Ovary (tissue), 9 donors: Measurements from ENCODE around the gene ING4. TPM values are rescaled to one million over a fixed set of nuclear protein-coding genes. Genes with fewer than 3 reads are reported as not detected.

Experiments used
- DNase-seq, 5 donors: peaks; one replicate each; pipeline ENCODE4 v3.0.0-alpha.2; 2019 to 2020
- H3K27ac ChIP-seq, 2 donors: fragments of 200-600 bp; one replicate each; pipeline versions ENCODE4 v1.5.1 to v1.8.0; 2019 to 2022
- H3K27me3 ChIP-seq: fragments of 200-600 bp; one replicate; pipeline ENCODE4 v1.8.0; 2022
- H3K36me3 ChIP-seq: fragments of 200-600 bp; sonication (generic); one replicate; pipeline ENCODE4 v1.5.1; 2019
- H3K4me1 ChIP-seq: one replicate; pipeline ENCODE4 v1.8.1; 2013; ENCODE audit warnings: mild to moderate bottlenecking, moderate library complexity; ENCODE audit not compliant: insufficient read depth
- H3K4me3 ChIP-seq: fragments of 200-600 bp; sonication (generic); one replicate; pipeline ENCODE4 v1.5.1; 2017
- H3K9me3 ChIP-seq, 2 donors: fragments of 200-600 bp in 1 of 2; sonication (generic) in 1 of 2; one replicate each; pipeline versions ENCODE4 v1.5.1 to v1.8.1; 2013 to 2019; ENCODE audit warnings: mild to moderate bottlenecking in 1 of 2, moderate library complexity in 1 of 2
- EP300 ChIP-seq: sonication (generic); formaldehyde crosslinking; IDR thresholded peaks from one replicate; pipeline ENCODE4 v1.6.1; 2017; ENCODE audit warnings: antibody characterized with exemption
- POLR2A ChIP-seq: fragments of 450-650 bp; IDR thresholded peaks from one replicate; pipeline ENCODE4 v1.6.1; 2017; ENCODE audit warnings: antibody characterized with exemption, mild to moderate bottlenecking, moderate library complexity
- WGBS, 3 donors: extraction: QIAGEN DNeasy Blood & Tissue Kit in 1 of 3; methylation state at CpG; one replicate each; pipeline versions ENCODE4 v1.1.5 to v1.1.7; 2013 to 2017; 5-methylcytosine and 5-hydroxymethylcytosine counted together
- intact Hi-C, 4 donors: fragments of 100-400 bp; cut with DNase I; formaldehyde crosslinking; loops; one replicate each; pipeline versions ENCODE4 v1.11.0 to v1.15.1; 2022 to 2023
- polyA plus RNA-seq, 2 donors: library from polyadenylated mRNA; stranded (reverse); fragments of 200-250 nt in 1 of 2; fragments of 350-450 nt in 1 of 2; fragmentation: Illumina TruSeq in 1 of 2; extraction: RNeasy Lipid Tissue Mini Kit (QIAGEN cat#74804) in 1 of 2; gene quantifications; one replicate each; pipeline ENCODE4 v1.2.3, GENCODE V29; 2013 to 2014
- total RNA-seq, 7 donors: library from RNA; depleted of rRNA in 2 of 7; stranded (reverse); fragments of >200 nt in 2 of 7; fragmentation: NEBNext Ultra II Directional in 3 of 7; extraction: Animal tissue kit (Norgen Biotek cat#: 25700) in 3 of 7; gene quantifications; one replicate each; pipeline versions ENCODE4 v1.1.0 to v1.2.4, GENCODE V29; 2016 to 2023
- TF ChIP-seq, protein P1 (sequence below), 3 donors: fragments of 450-650 bp in 2 of 3; fragments of 200-600 bp in 1 of 3; IDR thresholded peaks; one replicate each; pipeline versions ENCODE4 v1.5.1 to v1.8.0; 2016 to 2022; ENCODE audit warnings: antibody characterized with exemption in 3 of 3, mild to moderate bottlenecking in 1 of 3
- donor health status: DM: no; HTN: no; CAD: no; lungs with moderate emphysema.
- donor health status: DM: no; HTN: no; CAD: no.
- donor health status: Bipolar disorder and iron deficiency.
- donor health status: DM: yes; HTN: yes; CAD: no.
- donor health status: DM: no; HTN: no; CAD: no.
- donor health status: DM: yes; HTN: yes; CAD: no.

Gene ING4
- total and polyA plus RNA-seq, 9 donors, result 26.1 to 90.0 (median 36.8) TPM

DNA sequence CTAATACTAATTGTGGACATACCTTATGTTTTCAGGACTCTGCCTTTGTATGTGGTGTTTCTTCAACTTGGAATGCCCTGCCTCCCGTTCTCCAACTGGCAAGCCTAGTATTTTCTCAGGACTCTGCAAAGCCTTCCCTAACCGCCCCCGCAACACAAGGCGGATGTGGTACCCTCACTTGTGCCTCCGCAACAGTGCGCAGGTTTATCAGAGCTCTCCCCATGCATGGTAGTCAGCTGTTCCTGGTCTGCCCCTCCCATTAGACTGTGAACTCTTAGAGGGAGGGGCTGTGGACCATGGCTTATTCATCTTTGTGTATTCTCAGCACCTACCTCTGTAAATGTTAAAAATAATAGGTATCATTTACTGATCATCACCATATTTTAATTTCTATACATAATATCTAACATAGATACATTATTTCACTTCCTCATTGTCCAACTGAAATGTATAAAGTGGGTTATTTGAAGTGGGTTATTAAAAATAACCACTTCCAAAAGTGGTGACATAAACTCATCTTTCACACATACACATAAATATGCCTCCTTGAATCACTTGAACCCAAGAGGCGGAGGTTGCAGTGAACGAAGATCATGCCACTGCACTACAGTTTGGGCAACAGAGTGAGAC is 36.1 kb downstream of the ING4 start:
- no peak for TF ChIP-seq EP300
- TF ChIP-seq POLR2A, result no peak
- TF ChIP-seq, protein P1, sequence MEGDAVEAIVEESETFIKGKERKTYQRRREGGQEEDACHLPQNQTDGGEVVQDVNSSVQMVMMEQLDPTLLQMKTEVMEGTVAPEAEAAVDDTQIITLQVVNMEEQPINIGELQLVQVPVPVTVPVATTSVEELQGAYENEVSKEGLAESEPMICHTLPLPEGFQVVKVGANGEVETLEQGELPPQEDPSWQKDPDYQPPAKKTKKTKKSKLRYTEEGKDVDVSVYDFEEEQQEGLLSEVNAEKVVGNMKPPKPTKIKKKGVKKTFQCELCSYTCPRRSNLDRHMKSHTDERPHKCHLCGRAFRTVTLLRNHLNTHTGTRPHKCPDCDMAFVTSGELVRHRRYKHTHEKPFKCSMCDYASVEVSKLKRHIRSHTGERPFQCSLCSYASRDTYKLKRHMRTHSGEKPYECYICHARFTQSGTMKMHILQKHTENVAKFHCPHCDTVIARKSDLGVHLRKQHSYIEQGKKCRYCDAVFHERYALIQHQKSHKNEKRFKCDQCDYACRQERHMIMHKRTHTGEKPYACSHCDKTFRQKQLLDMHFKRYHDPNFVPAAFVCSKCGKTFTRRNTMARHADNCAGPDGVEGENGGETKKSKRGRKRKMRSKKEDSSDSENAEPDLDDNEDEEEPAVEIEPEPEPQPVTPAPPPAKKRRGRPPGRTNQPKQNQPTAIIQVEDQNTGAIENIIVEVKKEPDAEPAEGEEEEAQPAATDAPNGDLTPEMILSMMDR (IDR thresholded peaks at IDR 0.05), result no peak
- DNase-seq, result no peak
- intact Hi-C loops, result loop anchor here in 1 of 4 donors (10.0 kb wide), 1 partner anchor 158 kb away; the partner anchor contains the start of gene CD4

DNA sequence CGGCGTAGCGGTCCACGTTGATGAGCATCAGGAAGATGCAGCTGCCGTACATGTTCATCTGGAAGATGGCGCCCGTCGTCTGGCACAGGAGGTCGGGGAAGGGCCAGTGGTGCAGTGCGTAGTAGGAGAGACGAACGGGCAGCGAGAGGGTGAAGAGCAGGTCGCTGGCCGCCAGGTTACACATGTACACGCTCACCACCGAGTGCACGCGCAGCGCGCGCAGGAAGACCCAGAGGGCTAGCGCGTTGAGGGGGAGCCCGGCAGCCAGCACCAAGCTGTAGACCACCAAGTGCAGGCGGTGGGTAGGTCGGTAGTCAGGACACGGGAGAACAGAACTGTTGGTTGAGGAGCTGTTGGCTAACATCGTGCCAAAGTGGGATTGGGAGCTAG is 42.0 kb downstream of the ING4 start:
- intact Hi-C loops, result loop anchor here in 1 of 4 donors (10.0 kb wide), 1 partner anchor 164 kb away; the partner anchor contains the start of gene CD4
- no peaks in the 10 kb centered on the region for H3K27me3 ChIP-seq
- DNase-seq, result no peak
- no peak for TF ChIP-seq POLR2A
- no peak for TF ChIP-seq EP300
- TF ChIP-seq, protein P1 (IDR thresholded peaks at IDR 0.05), result no peak
- no peak overlapping the region for H3K27ac ChIP-seq
- no peaks in the 10 kb centered on the region for H3K4me1 ChIP-seq
- 84 to 91% (median 88%) methylated on average over 29 of the region's 29 CpGs for WGBS, 3 donors
- no peaks in the 10 kb centered on the region for H3K36me3 ChIP-seq
- H3K9me3 ChIP-seq, result no peaks in the 10 kb centered on the region
- H3K4me3 ChIP-seq, result no peak overlapping the region

More for the DNA sequence above, 36.1 kb downstream of the ING4 start:
- no peaks in the 10 kb centered on the region for H3K9me3 ChIP-seq
- no peaks in the 10 kb centered on the region for H3K4me1 ChIP-seq
- no peaks in the 10 kb centered on the region for H3K27me3 ChIP-seq
- WGBS, 3 donors, result 25 to 34% (median 28%) methylated on average over 8 of the region's 8 CpGs
- no peak overlapping the region for H3K27ac ChIP-seq
- H3K36me3 ChIP-seq, result no peaks in the 10 kb centered on the region
- no peak overlapping the region for H3K4me3 ChIP-seq

DNA sequence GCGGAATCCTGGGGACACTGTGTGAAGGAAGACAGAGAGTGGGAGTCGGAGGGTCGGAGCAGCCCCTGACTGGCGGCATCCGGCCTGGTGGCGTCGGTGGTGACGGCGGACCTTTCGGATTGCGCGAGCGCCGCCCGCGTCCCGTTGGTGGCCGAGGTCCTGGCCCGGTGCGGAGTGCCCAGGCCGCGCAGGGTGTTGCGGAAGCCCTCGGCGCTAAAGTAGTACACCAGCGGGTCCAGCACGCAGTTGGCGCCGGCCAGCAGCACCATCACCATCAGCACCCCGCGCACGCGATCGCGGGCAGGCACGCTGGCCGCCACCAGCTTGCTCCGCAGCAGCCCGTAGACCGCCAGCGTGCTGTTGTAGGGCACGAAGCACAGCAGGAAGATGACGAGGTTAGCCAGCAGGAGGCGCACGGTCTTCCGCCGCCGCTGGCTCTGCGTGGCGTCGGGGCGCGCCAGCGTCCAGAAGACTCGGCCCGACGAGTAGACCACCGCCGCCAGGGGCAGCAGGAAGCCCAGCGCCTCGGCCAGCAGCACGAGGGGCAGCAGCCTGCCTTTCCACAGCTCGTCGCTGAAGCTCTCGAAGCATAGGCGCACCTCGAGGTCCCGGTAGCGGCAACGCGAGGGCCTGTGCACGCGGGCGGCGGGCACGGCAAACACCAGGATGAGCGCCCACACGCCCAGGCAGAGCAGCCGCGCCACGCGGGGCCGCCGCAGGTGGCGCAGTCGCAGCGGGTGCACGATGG is 42.6 kb downstream of the ING4 start:
- intact Hi-C loops, result loop anchor here in 1 of 4 donors (10.0 kb wide), 1 partner anchor 164 kb away; the partner anchor contains the start of gene CD4

More for the DNA sequence above, 42.6 kb downstream of the ING4 start:
- no peak overlapping the region for H3K27ac ChIP-seq
- no peaks in the 10 kb centered on the region for H3K27me3 ChIP-seq
- no peaks in the 10 kb centered on the region for H3K9me3 ChIP-seq
- H3K36me3 ChIP-seq, result no peaks in the 10 kb centered on the region
- H3K4me3 ChIP-seq, result no peak overlapping the region
- DNase-seq, result peak in 1 of 5 donors; percentile 30
- no peak for TF ChIP-seq EP300
- TF ChIP-seq POLR2A, result no peak
- TF ChIP-seq, protein P1 (IDR thresholded peaks at IDR 0.05), result no peak
- no peaks in the 10 kb centered on the region for H3K4me1 ChIP-seq
- WGBS, 3 donors, result 37 to 48% (median 40%) methylated on average over 69 to 88 of the region's 88 CpGs
